HL-60 (cell line): ENCODE data around the gene LAG3.

ENCODE experiments used
- DNase-seq, 2 experiments: peaks; one replicate each; pipeline ENCODE4 v3.0.0-alpha.2; 2010 to 2020; ENCODE audit warnings: low read depth in 1 of 2, low spot score in 1 of 2
- H3K27ac ChIP-seq: fragments of 250-450 bp; sonication (Bioruptor Pico); replicated peaks from 2 replicates; pipeline ENCODE4 v1.5.1; 2020; ENCODE audit warnings: mild to moderate bottlenecking, moderate library complexity
- H3K27me3 ChIP-seq: fragments of 250-450 bp; sonication (Bioruptor Pico); 2 replicates; pipeline ENCODE4 v1.5.1; 2021; ENCODE audit warnings: mild to moderate bottlenecking, moderate library complexity; ENCODE audit not compliant: insufficient read depth, poor library complexity, severe bottlenecking
- H3K4me3 ChIP-seq: replicated peaks from 2 replicates; pipeline ENCODE4 v1.5.1; 2011; ENCODE audit warnings: mild to moderate bottlenecking, control low read depth, low read length; ENCODE audit not compliant: insufficient read depth
- GABPA ChIP-seq: IDR thresholded peaks from 2 replicates; pipeline ENCODE4 v1.6.1; 2012; ENCODE audit warnings: low read depth
- POLR2AphosphoS5 ChIP-seq: IDR thresholded peaks from 2 replicates; pipeline ENCODE4 v1.6.1; 2012; ENCODE audit warnings: low read depth
- SPI1 ChIP-seq: IDR thresholded peaks from 2 replicates; pipeline ENCODE4 v1.6.1; 2012; ENCODE audit warnings: low read depth, mild to moderate bottlenecking, borderline replicate concordance
- TF ChIP-seq, protein P1 (sequence below): IDR thresholded peaks from 2 replicates; pipeline ENCODE4 v1.6.1; 2012; ENCODE audit warnings: low read depth; ENCODE audit not compliant: insufficient replicate concordance
- TF ChIP-seq, protein P2 (sequence below): IDR thresholded peaks from one replicate; pipeline ENCODE4 v1.5.1; 2011; ENCODE audit warnings: low read length, control low read depth, inconsistent platforms; ENCODE audit not compliant: insufficient read depth

LAG3 gene

DNA sequence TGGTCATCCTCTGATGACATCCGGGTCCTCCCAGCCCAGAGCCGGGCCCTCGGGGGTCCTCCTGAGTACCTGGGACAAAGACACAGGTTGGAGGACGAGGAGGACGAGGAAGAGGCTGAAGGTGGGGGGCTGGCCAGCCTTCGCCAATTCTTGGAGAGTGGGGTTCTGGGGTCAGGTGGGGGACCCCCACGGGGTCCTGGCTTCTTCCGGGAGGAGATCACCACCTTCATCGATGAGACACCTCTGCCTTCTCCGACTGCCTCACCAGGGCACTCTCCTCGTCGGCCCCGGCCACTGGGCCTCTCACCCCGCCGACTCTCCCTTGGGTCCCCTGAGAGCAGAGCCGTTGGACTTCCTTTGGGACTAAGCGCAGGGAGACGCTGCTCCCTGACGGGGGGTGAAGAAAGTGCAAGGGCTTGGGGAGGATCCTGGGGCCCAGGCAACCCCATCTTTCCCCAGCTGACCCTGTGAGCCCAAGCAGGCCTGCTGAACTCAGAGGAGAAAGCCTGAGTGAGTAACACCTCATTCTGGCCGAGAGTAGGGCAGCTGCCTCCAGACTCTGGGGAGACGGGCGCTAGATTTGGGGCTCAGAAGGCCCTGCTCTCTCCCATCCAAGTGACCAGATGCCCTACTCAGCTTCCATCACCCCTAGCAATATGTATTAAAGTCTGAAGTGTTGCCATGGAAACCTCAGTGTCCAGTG is 54.6 kb downstream of the LAG3 start:
- H3K27ac ChIP-seq = no peak overlapping the region
- no peak for DNase-seq
- TF ChIP-seq SPI1 (no peak), POLR2AphosphoS5 (no peak), GABPA (no peak)
- TF ChIP-seq, protein P1, sequence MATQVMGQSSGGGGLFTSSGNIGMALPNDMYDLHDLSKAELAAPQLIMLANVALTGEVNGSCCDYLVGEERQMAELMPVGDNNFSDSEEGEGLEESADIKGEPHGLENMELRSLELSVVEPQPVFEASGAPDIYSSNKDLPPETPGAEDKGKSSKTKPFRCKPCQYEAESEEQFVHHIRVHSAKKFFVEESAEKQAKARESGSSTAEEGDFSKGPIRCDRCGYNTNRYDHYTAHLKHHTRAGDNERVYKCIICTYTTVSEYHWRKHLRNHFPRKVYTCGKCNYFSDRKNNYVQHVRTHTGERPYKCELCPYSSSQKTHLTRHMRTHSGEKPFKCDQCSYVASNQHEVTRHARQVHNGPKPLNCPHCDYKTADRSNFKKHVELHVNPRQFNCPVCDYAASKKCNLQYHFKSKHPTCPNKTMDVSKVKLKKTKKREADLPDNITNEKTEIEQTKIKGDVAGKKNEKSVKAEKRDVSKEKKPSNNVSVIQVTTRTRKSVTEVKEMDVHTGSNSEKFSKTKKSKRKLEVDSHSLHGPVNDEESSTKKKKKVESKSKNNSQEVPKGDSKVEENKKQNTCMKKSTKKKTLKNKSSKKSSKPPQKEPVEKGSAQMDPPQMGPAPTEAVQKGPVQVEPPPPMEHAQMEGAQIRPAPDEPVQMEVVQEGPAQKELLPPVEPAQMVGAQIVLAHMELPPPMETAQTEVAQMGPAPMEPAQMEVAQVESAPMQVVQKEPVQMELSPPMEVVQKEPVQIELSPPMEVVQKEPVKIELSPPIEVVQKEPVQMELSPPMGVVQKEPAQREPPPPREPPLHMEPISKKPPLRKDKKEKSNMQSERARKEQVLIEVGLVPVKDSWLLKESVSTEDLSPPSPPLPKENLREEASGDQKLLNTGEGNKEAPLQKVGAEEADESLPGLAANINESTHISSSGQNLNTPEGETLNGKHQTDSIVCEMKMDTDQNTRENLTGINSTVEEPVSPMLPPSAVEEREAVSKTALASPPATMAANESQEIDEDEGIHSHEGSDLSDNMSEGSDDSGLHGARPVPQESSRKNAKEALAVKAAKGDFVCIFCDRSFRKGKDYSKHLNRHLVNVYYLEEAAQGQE = no peak
- TF ChIP-seq, protein P2, sequence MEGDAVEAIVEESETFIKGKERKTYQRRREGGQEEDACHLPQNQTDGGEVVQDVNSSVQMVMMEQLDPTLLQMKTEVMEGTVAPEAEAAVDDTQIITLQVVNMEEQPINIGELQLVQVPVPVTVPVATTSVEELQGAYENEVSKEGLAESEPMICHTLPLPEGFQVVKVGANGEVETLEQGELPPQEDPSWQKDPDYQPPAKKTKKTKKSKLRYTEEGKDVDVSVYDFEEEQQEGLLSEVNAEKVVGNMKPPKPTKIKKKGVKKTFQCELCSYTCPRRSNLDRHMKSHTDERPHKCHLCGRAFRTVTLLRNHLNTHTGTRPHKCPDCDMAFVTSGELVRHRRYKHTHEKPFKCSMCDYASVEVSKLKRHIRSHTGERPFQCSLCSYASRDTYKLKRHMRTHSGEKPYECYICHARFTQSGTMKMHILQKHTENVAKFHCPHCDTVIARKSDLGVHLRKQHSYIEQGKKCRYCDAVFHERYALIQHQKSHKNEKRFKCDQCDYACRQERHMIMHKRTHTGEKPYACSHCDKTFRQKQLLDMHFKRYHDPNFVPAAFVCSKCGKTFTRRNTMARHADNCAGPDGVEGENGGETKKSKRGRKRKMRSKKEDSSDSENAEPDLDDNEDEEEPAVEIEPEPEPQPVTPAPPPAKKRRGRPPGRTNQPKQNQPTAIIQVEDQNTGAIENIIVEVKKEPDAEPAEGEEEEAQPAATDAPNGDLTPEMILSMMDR = no peak
- H3K27me3 ChIP-seq = peaks cover 31% of the 10 kb centered on the region
- H3K4me3 ChIP-seq = no peak overlapping the region

DNA sequence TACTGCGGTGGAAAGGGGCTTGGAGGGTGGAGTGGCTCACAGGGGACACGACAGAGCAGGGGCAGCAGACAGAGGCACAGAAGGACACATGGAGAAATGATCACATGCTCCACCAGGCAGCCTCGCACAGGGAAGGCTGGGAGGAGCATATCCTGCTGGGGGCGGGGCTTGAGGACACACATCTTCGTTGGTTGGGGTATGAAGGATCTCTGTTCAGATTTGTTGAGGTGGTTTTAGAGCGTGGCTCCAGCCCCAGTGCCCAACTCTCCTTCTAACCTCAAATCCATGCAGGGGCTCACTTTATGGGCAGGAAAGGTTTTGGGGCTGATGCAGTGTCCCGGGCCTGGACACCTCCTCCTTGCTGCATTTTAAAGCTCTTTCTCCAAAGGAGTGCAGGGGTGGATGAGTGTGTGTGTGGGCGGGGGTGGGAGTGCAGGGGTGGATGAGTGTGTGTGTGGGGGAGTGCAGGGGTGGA is 55.2 kb downstream of the LAG3 start:
- H3K27me3 ChIP-seq = peaks cover 26% of the 10 kb centered on the region
- no peak overlapping the region for H3K4me3 ChIP-seq
- peak in 1 of 2 experiments; percentile 55 for DNase-seq
- TF ChIP-seq GABPA (no peak), SPI1 (no peak), POLR2AphosphoS5 (no peak)
- TF ChIP-seq, protein P2 = no peak
- TF ChIP-seq, protein P1 = no peak
- H3K27ac ChIP-seq = no peak overlapping the region
